Prostate gland (tissue), 2 donors: ENCODE measurements around the gene MYO5A. TPM values are rescaled to one million over a fixed set of nuclear protein-coding genes. Genes with fewer than 3 reads are reported as not detected.

Experiments
- DNase-seq: peaks from one replicate; pipeline ENCODE4 v3.0.0-alpha.2; 2019; ENCODE audit warnings: low spot score
- H3K27ac ChIP-seq, 2 donors: fragments of 200-600 bp; sonication (generic); 2 replicates each; pipeline ENCODE4 v1.5.1; 2017 to 2019
- H3K27me3 ChIP-seq: fragments of 200-600 bp; sonication (generic); replicated peaks from 2 replicates; pipeline ENCODE4 v1.5.1; 2019; ENCODE audit not compliant: insufficient read depth
- H3K36me3 ChIP-seq, 2 donors: fragments of 200-600 bp; sonication (generic); 1 replicate in 1 of 2; 2 replicates in 1 of 2; pipeline versions ENCODE4 v1.5.1 to v1.8.1; 2017 to 2019
- H3K4me1 ChIP-seq: fragments of 200-600 bp; sonication (generic); replicated peaks from 2 replicates; pipeline ENCODE4 v1.5.1; 2019
- H3K4me3 ChIP-seq, 2 donors: fragments of 200-600 bp; sonication (generic); 2 replicates each; pipeline ENCODE4 v1.5.1; 2017 to 2019
- H3K9me3 ChIP-seq: fragments of 200-600 bp; sonication (generic); 2 replicates; pipeline ENCODE4 v1.5.1; 2017
- CTCF ChIP-seq, 4 experiments: fragments of 200-600 bp in 2 of 4; fragments of 450-650 bp in 2 of 4; sonication (generic) in 2 of 4; IDR thresholded peaks; 1 replicate in 3 of 4; 2 replicates in 1 of 4; pipeline ENCODE4 v1.5.1; 2016 to 2019; ENCODE audit warnings: antibody characterized with exemption in 4 of 4, mild to moderate bottlenecking in 2 of 4, moderate library complexity in 2 of 4
- POLR2A ChIP-seq: fragments of 450-650 bp; IDR thresholded peaks from one replicate; pipeline ENCODE4 v1.6.1; 2016; ENCODE audit warnings: antibody characterized with exemption, mild to moderate bottlenecking
- POLR2AphosphoS5 ChIP-seq: sonication (generic); formaldehyde crosslinking; IDR thresholded peaks from one replicate; pipeline ENCODE4 v1.6.1; 2017; ENCODE audit warnings: antibody characterized with exemption
- WGBS: methylation state at CpG from one replicate; pipeline ENCODE4 v1.1.5; 2018; 5-methylcytosine and 5-hydroxymethylcytosine counted together
- intact Hi-C: fragments of 100-400 bp; cut with DNase I; formaldehyde crosslinking; loops from one replicate; pipeline ENCODE4 v1.14.2; 2022
- microRNA counts, 2 donors: library from miRNA; unstranded; fragments of <30 nt; microRNA quantifications; one replicate each; lab custom pipeline; 2016 to 2017
- microRNA-seq: library from miRNA; unstranded; fragments of <30 nt; microRNA quantifications from one replicate; pipeline ENCODE4, GENCODE V29; 2016
- small RNA-seq, 2 donors: library from RNA; depleted of rRNA; stranded (forward); fragments of <200 nt; gene quantifications; one replicate each; pipeline ENCODE3, GENCODE V24; 2016
- total RNA-seq, 2 donors: library from RNA; depleted of rRNA; stranded (reverse); fragments of >200 nt; gene quantifications; one replicate each; pipeline ENCODE4 v1.1.0, GENCODE V29; 2016

The MYO5A gene
- total RNA-seq, 2 donors from 2014 or later = 24.9 to 41.9 TPM

- Histone ChIP-seq H3K27ac (no peak overlapping the region), H3K4me1 (peaks cover 5% of the 10 kb centered on the region), H3K36me3 (no peaks in the 10 kb centered on the region), H3K27me3 (no peaks in the 10 kb centered on the region), H3K4me3 (no peak overlapping the region), H3K9me3 (no peaks in the 10 kb centered on the region)
- WGBS = 70% methylated on average over 5 of the region's 5 CpGs
- intact Hi-C loops = loop anchor here (5.0 kb wide), 1 partner anchor 480 kb away; no protein-coding TSS in a partner anchor
- DNase-seq = no peak
- TF ChIP-seq POLR2AphosphoS5 = no peak
- no peak for TF ChIP-seq CTCF (IDR thresholded peaks at IDR 0.05)
- no peak for TF ChIP-seq POLR2A
These were observed 271.0 kb downstream of the MYO5A start for GRCh38 chr15:52257734-52258062.

MicroRNAs within 50 kb of the gene (microRNA counts, 767-probe panel; counts per million panel counts)
- microRNA hsa-miR-1266 (lab: Ali Mortazavi, UCI) = 0 to 431 counts per million in 2 donors

Small RNA genes within 50 kb of the gene (microRNA-seq; reads per million reads assigned to microRNA genes)
- 0.84 reads per million, percentile 3 among the genes with 10 or more reads in this experiment for gene MIR1266

Small RNA genes within 50 kb of the gene (small RNA-seq; reads per million reads assigned to genes)
- 1.5 to 2.1 reads per million in 2 donors for gene MIR1266

Other genes starting within 250 kb of the MYO5A start
- 10 to 100 TPM; 53.5 to 59.9 TPM for gene MYO5C, start 233.1 kb downstream of the MYO5A start, total RNA-seq
- 100 to 1,000 TPM in 1 of 2 donors, 10 to 100 TPM in 1; 86.9 to 130 TPM for gene ARPP19, start 40.1 kb upstream of the MYO5A start, total RNA-seq
- 10 to 100 TPM; 44.3 to 81.6 TPM for gene ATOSA, start 150.5 kb upstream of the MYO5A start, total RNA-seq